ENCODE results near the gene PLXNB2.

PLXNB2 gene

GRCh38 chr22:50227579-50228215 lies 79.7 kb downstream of the PLXNB2 start:
- no peak for DNase-seq

GRCh38 chr22:50226875-50227165 lies 80.6 kb downstream of the PLXNB2 start:
- in situ Hi-C loops (cut with HindIII; ENCODE audit: low pct_ligation_motif_present, low pct_unique_long_range_greater_than_20kb, low sequenced_read_pairs) = no loop called here
- no peak for DNase-seq

More at GRCh38 chr22:50227579-50228215, 79.7 kb downstream of the PLXNB2 start:
- in situ Hi-C loops (cut with HindIII; ENCODE audit: low pct_ligation_motif_present, low pct_unique_long_range_greater_than_20kb, low sequenced_read_pairs) = no loop called here

GRCh38 chr22:50226063-50226874 lies 81.2 kb downstream of the PLXNB2 start:
- in situ Hi-C loops (cut with HindIII; ENCODE audit: low pct_ligation_motif_present, low pct_unique_long_range_greater_than_20kb, low sequenced_read_pairs) = no loop called here

GRCh38 chr22:50225200-50225969 lies 82.1 kb downstream of the PLXNB2 start:
- DNase-seq = no peak
- in situ Hi-C loops (cut with HindIII; ENCODE audit: low pct_ligation_motif_present, low pct_unique_long_range_greater_than_20kb, low sequenced_read_pairs) = no loop called here

More at GRCh38 chr22:50226063-50226874, 81.2 kb downstream of the PLXNB2 start:
- DNase-seq = no peak
